Neuronal stem cell (in vitro differentiated cells): ENCODE data around the gene KAZALD1.

Source experiments
- DNase-seq: peaks from one replicate; pipeline ENCODE4 v3.0.0-alpha.2; 2013; ENCODE audit warnings: low spot score
- H2AFZ ChIP-seq: one replicate; pipeline ENCODE4 v1.6.1; 2013; ENCODE audit warnings: mild to moderate bottlenecking, low read length, inconsistent platforms
- H2AK5ac ChIP-seq: 2 replicates; pipeline ENCODE4 v1.6.1; 2013; ENCODE audit warnings: low read depth, mild to moderate bottlenecking, inconsistent platforms, low read length, moderate library complexity, mixed read lengths
- H2BK120ac ChIP-seq: 2 replicates; pipeline ENCODE4 v1.6.1; 2013; ENCODE audit warnings: low read depth, mild to moderate bottlenecking, inconsistent platforms, low read length, moderate library complexity, mixed read lengths
- H2BK12ac ChIP-seq: one replicate; pipeline ENCODE4 v1.6.1; 2013; ENCODE audit warnings: low read length, inconsistent platforms
- H2BK15ac ChIP-seq: 2 replicates; pipeline ENCODE4 v1.6.1; 2013; ENCODE audit warnings: mild to moderate bottlenecking, low read length, inconsistent platforms, mixed read lengths
- H2BK5ac ChIP-seq: one replicate; pipeline ENCODE4 v1.6.1; 2013; ENCODE audit warnings: inconsistent platforms, mild to moderate bottlenecking, low read length, moderate library complexity
- H3K14ac ChIP-seq: one replicate; pipeline ENCODE4 v1.6.1; 2013; ENCODE audit warnings: low read length, inconsistent platforms
- H3K18ac ChIP-seq: 2 replicates; pipeline ENCODE4 v1.6.1; 2013; ENCODE audit warnings: low read length, inconsistent platforms
- H3K23ac ChIP-seq: 2 replicates; pipeline ENCODE4 v1.6.1; 2013; ENCODE audit warnings: low read depth, mild to moderate bottlenecking, mixed read lengths, low read length, inconsistent platforms; ENCODE audit not compliant: poor library complexity
- H3K27ac ChIP-seq: replicated peaks from 3 replicates; pipeline ENCODE4 v1.5.1; 2013; ENCODE audit warnings: low read length, inconsistent platforms
- H3K27me3 ChIP-seq, 3 experiments: 2 replicates each; pipeline ENCODE4 v1.6.1; 2013; ENCODE audit warnings: low read length in 3 of 3, mild to moderate bottlenecking in 2 of 3, inconsistent platforms in 1 of 3, low read depth in 1 of 3, mixed read lengths in 1 of 3, moderate library complexity in 1 of 3; ENCODE audit not compliant: control insufficient read depth in 3 of 3, insufficient read depth in 3 of 3
- H3K36me3 ChIP-seq, 2 donors: replicated peaks in 1 of 2; 2 replicates each; pipeline ENCODE4 v1.6.1; 2013; ENCODE audit warnings: low read length in 2 of 2; ENCODE audit not compliant: control insufficient read depth in 2 of 2, insufficient read depth in 2 of 2
- H3K4ac ChIP-seq: 2 replicates; pipeline ENCODE4 v1.6.1; 2013; ENCODE audit warnings: inconsistent platforms, mild to moderate bottlenecking, low read length, moderate library complexity
- H3K4me1 ChIP-seq, 2 donors: 1 replicate in 1 of 2; 2 replicates in 1 of 2; pipeline ENCODE4 v1.6.1; 2013; ENCODE audit warnings: low read length in 2 of 2, low read depth in 1 of 2; ENCODE audit not compliant: control insufficient read depth in 2 of 2, insufficient read depth in 1 of 2
- H3K4me2 ChIP-seq: one replicate; pipeline ENCODE4 v1.6.1; 2013; ENCODE audit warnings: mild to moderate bottlenecking, low read length, inconsistent platforms; ENCODE audit not compliant: insufficient read depth, poor library complexity, severe bottlenecking
- H3K4me3 ChIP-seq, 2 donors: 2 replicates each; pipeline ENCODE4 v1.5.1; 2013; ENCODE audit warnings: low read length in 2 of 2, mild to moderate bottlenecking in 2 of 2, inconsistent platforms in 1 of 2, moderate library complexity in 1 of 2
- H3K79me1 ChIP-seq: one replicate; pipeline ENCODE4 v1.6.1; 2013; ENCODE audit warnings: low read depth, mild to moderate bottlenecking, inconsistent platforms, low read length, moderate library complexity
- H3K9ac ChIP-seq: one replicate; pipeline ENCODE4 v1.6.1; 2013; ENCODE audit warnings: mild to moderate bottlenecking, low read depth, low read length, inconsistent platforms; ENCODE audit not compliant: poor library complexity
- H3K9me3 ChIP-seq, 2 donors: replicated peaks in 1 of 2; 2 replicates each; pipeline versions ENCODE3 to v1.6.1; 2013; ENCODE audit warnings: low read length in 2 of 2, mild to moderate bottlenecking in 2 of 2, inconsistent platforms in 1 of 2, low read depth in 1 of 2, mixed read lengths in 1 of 2, moderate library complexity in 1 of 2; ENCODE audit not compliant: control insufficient read depth in 2 of 2, insufficient read depth in 1 of 2
- H4K8ac ChIP-seq: one replicate; pipeline ENCODE4 v1.6.1; 2013; ENCODE audit warnings: low read depth, mild to moderate bottlenecking, inconsistent platforms, low read length, moderate library complexity
- H4K91ac ChIP-seq: one replicate; pipeline ENCODE4 v1.6.1; 2013; ENCODE audit warnings: low read length, low read depth, mild to moderate bottlenecking, inconsistent platforms; ENCODE audit not compliant: poor library complexity
- WGBS, 2 donors: extraction: QIAGEN DNeasy Blood & Tissue Kit; methylation state at CpG; one replicate each; pipeline ENCODE4 v1.1.7; 2013; ENCODE audit warnings: missing lambda C conversion rate in 2 of 2, mixed read lengths in 1 of 2; ENCODE audit not compliant: insufficient read length in 2 of 2, insufficient replicate concordance in 1 of 2; ENCODE audit errors: extremely low coverage in 2 of 2; 5-methylcytosine and 5-hydroxymethylcytosine counted together

KAZALD1 gene

GRCh38 chr10:101076630-101077029 is 14.8 kb downstream of the KAZALD1 start:
- Histone ChIP-seq H3K4me2 (no peak overlapping the region), H3K18ac (no peak overlapping the region), H2BK5ac (no peak overlapping the region), H2BK120ac (no peak overlapping the region), H2AFZ (no peak overlapping the region), H3K4me3 (no peak overlapping the region), H3K36me3 (no peaks in the 10 kb centered on the region), H3K9me3 (peaks cover 0 to 3% of the 10 kb centered on the region in 2 donors), H4K8ac (no peak overlapping the region), H2BK15ac (no peak overlapping the region), H3K23ac (no peak overlapping the region), H2BK12ac (no peak overlapping the region), H3K79me1 (no peaks in the 10 kb centered on the region), H3K27me3 (peaks cover 0 to 80% (median 50%) of the 10 kb centered on the region in 3 experiments), H4K91ac (no peak overlapping the region), H3K14ac (no peak overlapping the region), H3K4me1 (peaks cover 0 to 6% of the 10 kb centered on the region in 2 donors), H3K9ac (no peak overlapping the region), H3K4ac (no peak overlapping the region), H3K27ac (no peak overlapping the region), H2AK5ac (no peak overlapping the region)
- no peak for DNase-seq
- WGBS, 2 donors = no CpG with 5 or more reads among the region's 5 CpGs

GRCh38 chr10:101079874-101080273 is 18.1 kb downstream of the KAZALD1 start:
- Histone ChIP-seq H4K91ac (no peak overlapping the region), H3K18ac (no peak overlapping the region), H3K27me3 (peaks cover 0 to 74% (median 27%) of the 10 kb centered on the region in 3 experiments), H3K4ac (no peak overlapping the region), H2BK120ac (no peak overlapping the region), H2AFZ (no peak overlapping the region), H2AK5ac (no peak overlapping the region), H3K9me3 (no peaks in the 10 kb centered on the region), H3K27ac (no peak overlapping the region), H3K14ac (no peak overlapping the region), H3K36me3 (no peaks in the 10 kb centered on the region), H4K8ac (no peak overlapping the region), H3K4me1 (no peaks in the 10 kb centered on the region), H3K4me2 (no peak overlapping the region), H3K4me3 (no peak overlapping the region), H2BK5ac (no peak overlapping the region), H3K23ac (no peak overlapping the region), H3K9ac (no peak overlapping the region), H2BK12ac (no peak overlapping the region), H3K79me1 (no peaks in the 10 kb centered on the region), H2BK15ac (no peak overlapping the region)
- no peak for DNase-seq
- WGBS, 2 donors = no CpG with 5 or more reads among the region's 1 CpG

DNA sequence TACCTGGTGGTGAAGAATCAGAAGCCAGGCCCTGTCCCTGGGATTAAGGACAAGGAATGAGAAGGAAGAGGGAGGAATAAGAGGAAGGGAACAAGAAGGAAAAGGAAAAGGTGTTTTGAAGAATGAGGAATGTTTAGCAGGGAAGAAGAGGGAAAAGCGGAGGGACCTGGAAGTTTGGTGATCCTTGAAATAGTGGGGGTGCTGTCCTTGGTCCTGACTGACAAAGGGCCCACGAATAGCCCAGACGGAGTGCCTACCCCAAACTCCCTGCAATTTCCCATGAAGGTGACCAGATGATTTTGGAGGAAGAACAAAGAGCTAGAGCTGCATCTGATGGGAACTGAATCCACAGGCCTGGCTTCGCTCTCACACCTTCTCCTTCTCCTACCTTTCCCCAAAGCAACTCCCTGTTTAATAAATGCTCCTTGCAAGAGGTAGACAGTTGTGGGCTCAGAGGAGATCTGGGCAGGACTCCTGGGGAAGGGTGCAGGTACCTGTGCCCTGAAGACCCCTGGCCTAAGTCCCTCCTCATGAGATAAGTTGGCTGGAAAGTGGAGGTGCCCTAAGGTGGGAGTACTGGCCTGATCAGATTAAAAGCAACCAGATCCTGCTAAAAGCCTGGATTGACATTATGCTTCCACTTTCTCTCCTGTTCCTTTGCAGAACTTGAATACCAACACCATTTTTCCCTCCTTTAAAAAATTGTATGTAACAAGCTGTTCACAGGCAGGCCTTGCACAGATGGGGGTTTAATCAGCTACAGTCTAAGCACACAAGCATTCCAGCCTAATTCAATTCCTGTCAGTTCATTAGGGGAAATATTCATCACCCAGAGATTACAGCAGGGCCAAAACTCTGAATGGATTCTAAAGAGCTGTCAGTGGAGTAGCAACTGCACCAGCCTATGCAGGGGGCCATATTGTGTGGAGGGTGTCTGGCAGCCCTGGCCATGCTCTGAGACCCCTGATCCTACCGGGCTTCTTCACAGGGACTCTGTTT is 19.4 kb downstream of the KAZALD1 start:
- WGBS, 2 donors = 100% methylated on average over 1 of the region's 5 CpGs; no CpG with 5 or more reads in 1 of the 2 donors
- Histone ChIP-seq H2AFZ (no peak overlapping the region), H3K9me3 (no peaks in the 10 kb centered on the region), H2BK15ac (no peak overlapping the region), H2BK120ac (no peak overlapping the region), H3K4me2 (no peak overlapping the region), H3K27me3 (peaks cover 0 to 76% (median 16%) of the 10 kb centered on the region in 3 experiments), H3K27ac (no peak overlapping the region), H3K4me1 (no peaks in the 10 kb centered on the region), H3K4ac (no peak overlapping the region), H3K4me3 (no peak overlapping the region), H3K14ac (no peak overlapping the region), H2AK5ac (no peak overlapping the region), H4K8ac (no peak overlapping the region), H4K91ac (no peak overlapping the region), H3K18ac (no peak overlapping the region), H3K79me1 (no peaks in the 10 kb centered on the region), H2BK12ac (no peak overlapping the region), H3K23ac (no peak overlapping the region), H2BK5ac (no peak overlapping the region), H3K36me3 (no peaks in the 10 kb centered on the region), H3K9ac (no peak overlapping the region)
- peak; percentile 49 for DNase-seq

- no peaks in the 10 kb centered on the region for H3K4me1 ChIP-seq
- H3K4me2 ChIP-seq = no peak overlapping the region
- WGBS, 2 donors = no CpG with 5 or more reads among the region's 6 CpGs
- H3K4ac ChIP-seq = no peak overlapping the region
- no peak overlapping the region for H2AK5ac ChIP-seq
- no peak overlapping the region for H3K14ac ChIP-seq
- H3K9me3 ChIP-seq = no peaks in the 10 kb centered on the region
- no peak overlapping the region for H3K9ac ChIP-seq
- no peak overlapping the region for H3K4me3 ChIP-seq
- no peak overlapping the region for H3K18ac ChIP-seq
- H3K23ac ChIP-seq = no peak overlapping the region
- no peak overlapping the region for H2BK15ac ChIP-seq
- H2AFZ ChIP-seq = no peak overlapping the region
- H3K27ac ChIP-seq = no peak overlapping the region
- no peak overlapping the region for H4K91ac ChIP-seq
- H4K8ac ChIP-seq = no peak overlapping the region
- peaks cover 0 to 90% (median 16%) of the 10 kb centered on the region in 3 experiments for H3K27me3 ChIP-seq
- no peak overlapping the region for H2BK5ac ChIP-seq
- H3K36me3 ChIP-seq = no peaks in the 10 kb centered on the region
- no peak overlapping the region for H2BK120ac ChIP-seq
- H3K79me1 ChIP-seq = no peaks in the 10 kb centered on the region
- H2BK12ac ChIP-seq = no peak overlapping the region
- DNase-seq = no peak
Observed at GRCh38 chr10:101085846-101086245, 24.1 kb downstream of the KAZALD1 start.
